Parathyroid adenoma (tissue), 2 donors: ENCODE data around the gene FKBP4.

ENCODE experiments used
- H2AFZ ChIP-seq: fragments of 300-600 bp; sonication (generic); one replicate; pipeline ENCODE4 v1.7.0; 2017; ENCODE audit warnings: antibody characterized with exemption, mild to moderate bottlenecking
- H3K27ac ChIP-seq: fragments of 300-600 bp; sonication (generic); one replicate; pipeline ENCODE4 v1.7.0; 2017
- H3K27me3 ChIP-seq: fragments of 300-600 bp; sonication (generic); one replicate; pipeline ENCODE4 v1.7.0; 2017; ENCODE audit warnings: low read length; ENCODE audit not compliant: control insufficient read depth, insufficient read depth
- H3K36me3 ChIP-seq: fragments of 300-600 bp; sonication (generic); one replicate; pipeline ENCODE4 v1.7.0; 2017; ENCODE audit warnings: low read length; ENCODE audit not compliant: control insufficient read depth, insufficient read depth
- H3K4me1 ChIP-seq: fragments of 300-600 bp; sonication (generic); one replicate; pipeline ENCODE4 v1.7.0; 2017; ENCODE audit warnings: control low read depth
- H3K4me2 ChIP-seq: fragments of 300-600 bp; sonication (generic); one replicate; pipeline ENCODE4 v1.7.0; 2017; ENCODE audit warnings: low read length
- H3K4me3 ChIP-seq: fragments of 300-600 bp; sonication (generic); one replicate; pipeline ENCODE4 v1.7.0; 2017; ENCODE audit warnings: low read depth, low read length
- H3K79me2 ChIP-seq: fragments of 300-600 bp; sonication (generic); one replicate; pipeline ENCODE4 v1.7.0; 2017; ENCODE audit warnings: control low read depth
- H3K9ac ChIP-seq: fragments of 300-600 bp; sonication (generic); one replicate; pipeline ENCODE4 v1.7.0; 2017; ENCODE audit warnings: mild to moderate bottlenecking
- H3K9me3 ChIP-seq: fragments of 300-600 bp; sonication (generic); one replicate; pipeline ENCODE4 v1.7.0; 2017; ENCODE audit warnings: low read length; ENCODE audit not compliant: control insufficient read depth
- CTCF ChIP-seq: fragments of 300-600 bp; sonication (generic); IDR thresholded peaks from one replicate; pipeline ENCODE4 v1.7.0; 2017; ENCODE audit warnings: antibody characterized with exemption, mild to moderate bottlenecking
- donor health status: primary hyperparathyroidism.

The FKBP4 gene

GRCh38 chr12:2792671-2793500, 1.9 kb upstream of the FKBP4 start:
- Histone ChIP-seq H3K27ac (no peak overlapping the region), H3K4me1 (peaks cover 14% of the 10 kb centered on the region), H2AFZ (no peak overlapping the region), H3K27me3 (no peaks in the 10 kb centered on the region), H3K36me3 (no peaks in the 10 kb centered on the region), H3K79me2 (peaks cover 8% of the 10 kb centered on the region), H3K4me2 (no peak overlapping the region), H3K9ac (no peak overlapping the region), H3K9me3 (no peaks in the 10 kb centered on the region), H3K4me3 (no peak overlapping the region)
- TF ChIP-seq CTCF, result no peak

GRCh38 chr12:2793561-2793960, 1.2 kb upstream of the FKBP4 start:
- Histone ChIP-seq H3K27ac (no peak overlapping the region), H3K9ac (no peak overlapping the region), H3K79me2 (peaks cover 8% of the 10 kb centered on the region), H3K4me2 (no peak overlapping the region), H3K27me3 (no peaks in the 10 kb centered on the region), H3K36me3 (no peaks in the 10 kb centered on the region), H3K4me3 (peak overlapping the region; percentile 72), H3K9me3 (no peaks in the 10 kb centered on the region), H2AFZ (no peak overlapping the region), H3K4me1 (peaks cover 14% of the 10 kb centered on the region)
- no peak for TF ChIP-seq CTCF

GRCh38 chr12:2794191-2794735, 507 bp upstream of the FKBP4 start:
- no peak overlapping the region for H3K9ac ChIP-seq
- H3K27me3 ChIP-seq, result no peaks in the 10 kb centered on the region
- TF ChIP-seq CTCF, result no peak
- H3K9me3 ChIP-seq, result no peaks in the 10 kb centered on the region
- H3K36me3 ChIP-seq, result no peaks in the 10 kb centered on the region
- peaks cover 8% of the 10 kb centered on the region for H3K79me2 ChIP-seq
- H3K4me1 ChIP-seq, result peaks cover 14% of the 10 kb centered on the region
- peak overlapping the region; percentile 72 for H3K4me3 ChIP-seq
- H2AFZ ChIP-seq, result peak overlapping the region; percentile 84
- no peak overlapping the region for H3K27ac ChIP-seq
- peak overlapping the region; percentile 87 for H3K4me2 ChIP-seq

- H3K36me3 ChIP-seq, result no peaks in the 10 kb centered on the region
- TF ChIP-seq CTCF, result no peak
- no peaks in the 10 kb centered on the region for H3K9me3 ChIP-seq
- H3K4me3 ChIP-seq, result peak overlapping the region; percentile 72
- H3K27ac ChIP-seq, result peak overlapping the region; percentile 11
- H2AFZ ChIP-seq, result peak overlapping the region; percentile 88
- H3K79me2 ChIP-seq, result peaks cover 8% of the 10 kb centered on the region
- H3K9ac ChIP-seq, result peak overlapping the region; percentile 16
- peaks cover 14% of the 10 kb centered on the region for H3K4me1 ChIP-seq
- peak overlapping the region; percentile 87 for H3K4me2 ChIP-seq
- H3K27me3 ChIP-seq, result no peaks in the 10 kb centered on the region
These were observed 769 bp downstream of the FKBP4 start for GRCh38 chr12:2795291-2796186.
